Osteocyte (in vitro differentiated cells): Measurements from ENCODE around the gene RTP5. TPM values are rescaled to one million over a fixed set of nuclear protein-coding genes. Genes with fewer than 3 reads are reported as not detected.

ENCODE experiments used
- DNase-seq: peaks from one replicate; pipeline ENCODE4 v3.0.0; 2021; ENCODE audit warnings: mixed read lengths; ENCODE audit not compliant: unreplicated experiment; ENCODE audit errors: extremely low spot score
- H3K27ac Mint-ChIP-seq: one replicate; pipeline ENCODE4 v1.8.0; 2021; ENCODE audit warnings: mild to moderate bottlenecking, mixed read lengths; ENCODE audit not compliant: unreplicated experiment
- H3K27me3 Mint-ChIP-seq: one replicate; pipeline ENCODE4 v1.8.0; 2021; ENCODE audit warnings: mixed read lengths; ENCODE audit not compliant: unreplicated experiment
- H3K36me3 Mint-ChIP-seq: one replicate; pipeline ENCODE4 v1.8.0; 2021; ENCODE audit warnings: mixed read lengths; ENCODE audit not compliant: unreplicated experiment
- H3K4me1 Mint-ChIP-seq: one replicate; pipeline ENCODE4 v1.8.0; 2021; ENCODE audit warnings: mixed read lengths; ENCODE audit not compliant: unreplicated experiment
- H3K4me3 Mint-ChIP-seq: one replicate; pipeline ENCODE4 v1.8.0; 2021; ENCODE audit warnings: mild to moderate bottlenecking, moderate library complexity, mixed read lengths; ENCODE audit not compliant: unreplicated experiment
- H3K9me3 Mint-ChIP-seq: one replicate; pipeline ENCODE4 v1.8.0; 2021; ENCODE audit warnings: mixed read lengths; ENCODE audit not compliant: unreplicated experiment
- total RNA-seq: library from RNA; stranded (reverse); gene quantifications from 2 replicates; pipeline ENCODE4 v1.2.1, GENCODE V29; 2021
- TF ChIP-seq, protein P1 (sequence below): fragments of 200-600 bp; sonication (generic); IDR thresholded peaks from 2 replicates; pipeline ENCODE4 v1.5.0; 2021; ENCODE audit warnings: antibody characterized with exemption, mild to moderate bottlenecking, moderate library complexity

The RTP5 gene
- total RNA-seq, 1 donor from 2014 or later: not detected

DNA sequence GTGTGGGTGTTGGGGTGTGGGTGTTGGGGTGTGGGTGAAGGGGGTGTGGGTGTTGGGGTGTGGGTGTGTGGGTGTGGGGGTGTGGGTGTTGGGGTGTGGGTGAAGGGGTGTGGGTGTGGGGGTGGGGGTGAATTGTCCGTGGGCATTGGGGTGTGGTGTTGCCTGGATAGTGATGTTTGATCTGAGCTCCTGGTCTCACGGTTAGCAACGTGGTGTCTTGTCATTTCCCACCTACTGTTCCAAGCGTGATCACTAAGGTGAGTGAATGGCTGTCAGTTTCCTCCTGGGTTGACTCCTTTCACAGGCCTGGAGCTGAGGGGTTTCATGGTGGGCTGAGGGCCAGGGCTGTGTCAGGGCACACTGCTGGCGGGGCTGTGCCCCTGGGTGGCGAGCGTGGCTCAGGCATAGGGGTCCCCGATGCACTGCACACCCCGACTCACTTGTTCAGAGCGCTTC lies 27.2 kb downstream of the RTP5 start:
- Mint-ChIP-seq H3K27me3 (no peaks in the 10 kb centered on the region), H3K9me3 (no peaks in the 10 kb centered on the region), H3K27ac (no peak overlapping the region), H3K4me3 (no peak overlapping the region), H3K4me1 (peaks cover 15% of the 10 kb centered on the region), H3K36me3 (no peaks in the 10 kb centered on the region)
- TF ChIP-seq, protein P1, sequence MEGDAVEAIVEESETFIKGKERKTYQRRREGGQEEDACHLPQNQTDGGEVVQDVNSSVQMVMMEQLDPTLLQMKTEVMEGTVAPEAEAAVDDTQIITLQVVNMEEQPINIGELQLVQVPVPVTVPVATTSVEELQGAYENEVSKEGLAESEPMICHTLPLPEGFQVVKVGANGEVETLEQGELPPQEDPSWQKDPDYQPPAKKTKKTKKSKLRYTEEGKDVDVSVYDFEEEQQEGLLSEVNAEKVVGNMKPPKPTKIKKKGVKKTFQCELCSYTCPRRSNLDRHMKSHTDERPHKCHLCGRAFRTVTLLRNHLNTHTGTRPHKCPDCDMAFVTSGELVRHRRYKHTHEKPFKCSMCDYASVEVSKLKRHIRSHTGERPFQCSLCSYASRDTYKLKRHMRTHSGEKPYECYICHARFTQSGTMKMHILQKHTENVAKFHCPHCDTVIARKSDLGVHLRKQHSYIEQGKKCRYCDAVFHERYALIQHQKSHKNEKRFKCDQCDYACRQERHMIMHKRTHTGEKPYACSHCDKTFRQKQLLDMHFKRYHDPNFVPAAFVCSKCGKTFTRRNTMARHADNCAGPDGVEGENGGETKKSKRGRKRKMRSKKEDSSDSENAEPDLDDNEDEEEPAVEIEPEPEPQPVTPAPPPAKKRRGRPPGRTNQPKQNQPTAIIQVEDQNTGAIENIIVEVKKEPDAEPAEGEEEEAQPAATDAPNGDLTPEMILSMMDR: no peak
- no peak for DNase-seq

DNA sequence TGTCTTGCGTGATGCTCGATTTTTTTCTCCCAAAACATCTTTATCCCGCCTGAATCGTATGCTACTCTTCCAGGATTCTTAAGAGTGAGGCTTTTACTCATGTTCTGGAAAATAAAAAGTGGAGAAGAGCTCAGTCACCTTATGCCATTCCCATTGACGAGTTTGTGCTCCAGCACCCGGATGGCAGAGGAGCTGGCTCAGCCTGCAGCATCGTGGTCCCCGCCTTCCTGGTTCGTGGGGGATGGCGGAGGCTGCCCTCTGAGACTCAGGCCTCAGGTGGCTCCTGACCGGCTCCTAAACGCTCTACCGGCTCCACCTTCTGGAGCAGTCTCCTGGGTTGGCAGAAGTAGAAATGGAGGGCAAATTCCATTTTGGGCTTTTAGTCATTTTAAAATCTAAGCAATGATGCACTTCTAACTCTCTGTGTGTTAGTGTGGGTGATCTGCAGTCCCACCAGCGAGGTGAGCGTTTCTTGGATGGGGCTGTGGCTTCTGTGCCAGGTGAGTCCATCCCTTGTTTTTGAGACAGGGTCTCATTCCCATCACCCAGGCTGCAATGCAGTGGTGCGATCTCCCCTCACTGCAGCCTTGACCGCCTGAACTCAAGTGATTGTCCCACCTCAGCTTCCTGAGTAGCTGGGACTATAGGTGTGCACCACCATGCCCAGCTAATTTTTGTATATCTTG lies 27.8 kb downstream of the RTP5 start:
- no peak overlapping the region for H3K27ac Mint-ChIP-seq
- no peaks in the 10 kb centered on the region for H3K36me3 Mint-ChIP-seq
- no peaks in the 10 kb centered on the region for H3K9me3 Mint-ChIP-seq
- no peaks in the 10 kb centered on the region for H3K27me3 Mint-ChIP-seq
- DNase-seq: no peak
- TF ChIP-seq, protein P1: no peak
- peaks cover 15% of the 10 kb centered on the region for H3K4me1 Mint-ChIP-seq
- no peak overlapping the region for H3K4me3 Mint-ChIP-seq

GRCh38 chr2:241898463-241899270 lies 29.1 kb downstream of the RTP5 start:
- Mint-ChIP-seq H3K4me1 (peaks cover 15% of the 10 kb centered on the region), H3K9me3 (no peaks in the 10 kb centered on the region), H3K36me3 (no peaks in the 10 kb centered on the region), H3K27me3 (no peaks in the 10 kb centered on the region), H3K4me3 (no peak overlapping the region), H3K27ac (no peak overlapping the region)
- TF ChIP-seq, protein P1: no peak
- DNase-seq: no peak

- H3K4me1 Mint-ChIP-seq: peaks cover 15% of the 10 kb centered on the region
- no peaks in the 10 kb centered on the region for H3K9me3 Mint-ChIP-seq
- DNase-seq: no peak
- no peaks in the 10 kb centered on the region for H3K36me3 Mint-ChIP-seq
- TF ChIP-seq, protein P1: no peak
- no peak overlapping the region for H3K27ac Mint-ChIP-seq
- H3K27me3 Mint-ChIP-seq: no peaks in the 10 kb centered on the region
- no peak overlapping the region for H3K4me3 Mint-ChIP-seq
Measured at GRCh38 chr2:241900251-241901017, 30.9 kb downstream of the RTP5 start.
